ENCODE results near the gene RASSF7.

Gene RASSF7

DNA sequence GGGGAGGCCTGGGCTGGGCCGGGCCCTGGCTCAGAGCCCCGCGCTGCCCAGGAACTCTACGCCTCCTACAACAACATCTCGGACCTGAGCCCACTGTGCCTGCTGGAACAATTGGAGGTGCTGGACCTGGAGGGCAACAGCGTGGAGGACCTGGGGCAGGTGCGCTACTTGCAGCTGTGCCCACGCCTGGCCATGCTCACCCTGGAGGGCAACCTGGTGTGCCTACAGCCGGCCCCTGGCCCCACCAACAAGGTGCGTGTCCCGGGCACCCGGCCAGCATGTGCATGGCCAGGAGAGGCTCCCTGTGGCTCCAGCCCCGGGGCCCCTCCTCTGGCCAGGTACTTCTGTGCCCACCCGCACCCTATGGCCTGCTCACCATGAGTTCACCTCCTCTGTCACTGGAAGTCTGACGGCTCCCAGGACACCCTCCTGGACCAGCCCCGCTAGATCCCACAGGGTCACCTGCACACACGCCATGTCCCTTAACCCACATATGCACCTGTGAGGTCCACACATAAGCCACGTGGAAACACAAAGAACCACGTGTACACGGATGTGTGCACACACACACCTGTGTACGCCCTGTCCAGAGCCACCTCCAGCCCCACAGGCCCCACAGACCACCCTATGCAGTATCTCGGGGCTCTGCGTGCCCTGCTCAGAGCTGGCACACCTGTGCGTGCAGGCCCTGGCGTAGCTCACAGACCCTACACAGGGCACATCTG is 10.6 kb upstream of the RASSF7 start:
- TF ChIP-seq CTCF (IDR thresholded peaks at IDR 0.05; ENCODE audit: insufficient read depth, missing control alignments), result no peak
- DNase-seq (ENCODE audit: insufficient read length, low spot score) (no peak), FAIRE-seq (no peak)

DNA sequence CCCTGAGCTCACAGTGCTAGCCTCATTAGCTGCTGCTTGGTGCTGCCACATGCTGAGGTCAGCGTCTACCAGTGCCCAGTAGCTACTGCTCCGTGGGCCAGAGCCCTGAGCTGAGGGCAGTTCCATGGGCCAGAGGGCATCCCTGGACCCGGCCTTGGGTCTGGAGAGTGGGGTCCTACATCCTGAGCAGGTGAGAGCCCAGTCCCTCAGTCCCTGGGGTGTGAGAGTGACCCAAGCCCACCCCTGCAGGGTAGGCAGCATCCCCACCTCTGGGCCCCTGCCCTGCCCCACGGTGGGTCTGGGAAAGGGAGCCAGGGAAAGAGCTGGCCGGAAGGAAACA is 10.1 kb upstream of the RASSF7 start:
- no peak for FAIRE-seq
- no peak for TF ChIP-seq CTCF (IDR thresholded peaks at IDR 0.05; ENCODE audit: insufficient read depth, missing control alignments)
- no peak for DNase-seq (ENCODE audit: insufficient read length, low spot score)

DNA sequence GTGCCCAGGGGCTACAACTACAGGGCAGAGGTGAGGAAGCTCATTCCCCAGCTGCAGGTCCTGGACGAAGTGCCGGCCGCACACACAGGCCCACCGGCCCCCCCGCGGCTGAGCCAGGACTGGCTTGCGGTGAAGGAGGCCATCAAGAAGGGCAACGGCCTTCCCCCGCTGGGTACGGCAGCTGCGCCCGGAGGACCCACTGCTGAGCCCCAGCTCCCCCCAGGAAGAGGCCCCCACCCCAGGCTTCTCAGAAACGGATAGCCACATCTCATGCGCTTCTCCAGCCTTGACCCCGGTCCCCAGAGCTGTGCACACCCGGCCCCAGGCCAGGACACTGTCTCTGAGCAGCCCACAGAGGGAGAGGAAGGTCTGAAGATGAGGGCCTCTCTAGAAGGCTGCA is 9.6 kb upstream of the RASSF7 start:
- DNase-seq (ENCODE audit: insufficient read length, low spot score) (no peak), FAIRE-seq (no peak)
- TF ChIP-seq CTCF (IDR thresholded peaks at IDR 0.05; ENCODE audit: insufficient read depth, missing control alignments), result no peak

- no peak for DNase-seq (ENCODE audit: insufficient read length, low spot score)
- FAIRE-seq, result no peak
- no peak for TF ChIP-seq CTCF (IDR thresholded peaks at IDR 0.05; ENCODE audit: insufficient read depth, missing control alignments)
Measured at GRCh38 chr11:551596-551995, 9.2 kb upstream of the RASSF7 start.

DNA sequence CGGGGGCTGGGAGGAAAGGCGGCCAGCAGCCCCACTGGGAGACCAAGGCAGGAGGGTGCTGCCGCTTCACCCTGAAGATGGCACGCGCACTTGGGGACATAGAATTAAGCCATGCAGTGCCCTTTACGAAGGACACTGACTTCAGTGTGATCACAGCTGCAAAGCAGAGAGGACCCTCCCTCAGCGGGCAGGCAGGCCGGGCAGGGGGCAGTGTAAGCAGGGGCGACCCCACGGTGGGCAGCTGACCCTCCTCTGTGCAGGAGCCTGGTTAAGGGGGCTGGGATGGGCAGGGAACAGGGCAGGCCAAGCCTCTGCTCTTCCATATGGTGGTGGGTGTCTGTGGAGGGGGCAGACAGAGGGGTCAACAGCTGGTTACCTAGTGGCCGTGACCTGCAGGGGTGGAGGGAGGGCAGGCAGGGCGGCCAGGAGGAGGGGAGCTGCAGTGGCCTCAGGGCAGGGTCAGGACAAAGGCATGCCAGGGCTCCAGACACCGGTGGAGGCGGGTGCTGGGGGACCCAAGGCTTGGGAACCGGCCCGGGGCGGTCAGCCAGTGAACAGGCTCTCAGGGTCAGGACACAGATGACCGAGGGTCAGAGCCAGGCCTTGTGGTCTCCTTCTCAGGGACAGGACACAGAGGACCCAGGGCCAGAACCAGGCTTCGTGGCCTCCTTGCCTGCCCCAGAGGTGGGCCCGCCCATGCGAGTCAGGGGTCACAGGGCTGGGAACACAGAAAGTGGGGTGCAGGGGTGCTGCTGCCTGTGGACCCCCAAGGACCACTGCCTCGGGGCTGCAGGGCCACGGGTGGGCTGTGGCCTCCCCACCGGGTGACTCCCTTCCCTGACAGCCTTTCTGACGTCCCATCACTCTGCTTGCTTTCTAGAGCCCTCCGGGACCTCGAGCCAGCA is 7.4 kb upstream of the RASSF7 start:
- no peak for TF ChIP-seq CTCF (IDR thresholded peaks at IDR 0.05; ENCODE audit: insufficient read depth, missing control alignments)
- DNase-seq (ENCODE audit: insufficient read length, low spot score) (no peak), FAIRE-seq (no peak)

- DNase-seq (ENCODE audit: insufficient read length, low spot score), result no peak
- no peak for FAIRE-seq
- no peak for TF ChIP-seq CTCF (IDR thresholded peaks at IDR 0.05; ENCODE audit: insufficient read depth, missing control alignments)
Measured at GRCh38 chr11:553988-554340, 6.8 kb upstream of the RASSF7 start.

Data from D721Med (cell line).